ENCODE data around the gene JAKMIP3. TPM values are rescaled to one million over a fixed set of nuclear protein-coding genes. Genes with fewer than 3 reads are reported as not detected.

JAKMIP3 gene
- total RNA-seq, 3 donors from 2014 or later, result 0.20 to 1.4 (median 0.24) TPM

- no peaks in the 10 kb centered on the region for H3K4me1 ChIP-seq (ENCODE audit: low read depth)
- no peak for ATAC-seq
- H3K4me3 ChIP-seq, result no peak overlapping the region
- intact Hi-C loops (cut with DNase I, micrococcal nuclease), result no loop called here
- DNase-seq, result no peak
- H3K9me3 ChIP-seq, result no peaks in the 10 kb centered on the region
- TF ChIP-seq CTCF (IDR thresholded peaks at IDR 0.05), result no peak
- H3K36me3 ChIP-seq (ENCODE audit: low read depth), result no peaks in the 10 kb centered on the region
These were observed 46.2 kb downstream of the JAKMIP3 start for GRCh38 chr10:132111871-132112341.

DNA sequence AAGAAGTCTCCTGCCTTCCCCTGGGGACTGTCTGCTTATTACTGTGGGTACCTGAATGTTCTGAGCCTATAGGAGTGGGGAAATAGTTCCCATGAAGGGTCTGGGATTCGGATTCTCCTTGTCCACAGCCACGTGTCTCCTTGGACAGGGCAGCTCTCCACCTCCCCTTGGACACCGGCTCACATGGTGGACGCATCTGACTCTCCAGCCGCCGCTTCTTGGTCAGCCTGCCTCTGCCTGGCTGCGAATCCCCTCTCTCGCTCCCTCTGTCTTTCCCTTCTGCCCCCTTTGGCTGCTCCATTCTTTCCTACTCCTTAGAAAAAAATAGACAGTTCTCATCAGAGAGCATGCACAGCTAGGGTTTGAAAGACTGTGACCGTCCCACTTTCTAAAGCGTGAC lies 46.9 kb downstream of the JAKMIP3 start:
- intact Hi-C loops (cut with DNase I, micrococcal nuclease), result no loop called here
- Histone ChIP-seq H3K36me3 (ENCODE audit: low read depth) (no peaks in the 10 kb centered on the region), H3K9me3 (no peaks in the 10 kb centered on the region), H3K4me1 (ENCODE audit: low read depth) (no peaks in the 10 kb centered on the region), H3K4me3 (no peak overlapping the region)
- ATAC-seq (no peak), DNase-seq (no peak)
- no peak for TF ChIP-seq CTCF (IDR thresholded peaks at IDR 0.05)

- no peak overlapping the region for H3K4me3 ChIP-seq
- ATAC-seq (no peak), DNase-seq (no peak)
- no peaks in the 10 kb centered on the region for H3K9me3 ChIP-seq
- H3K36me3 ChIP-seq (ENCODE audit: low read depth), result no peaks in the 10 kb centered on the region
- intact Hi-C loops (cut with DNase I, micrococcal nuclease), result no loop called here
- H3K4me1 ChIP-seq (ENCODE audit: low read depth), result no peaks in the 10 kb centered on the region
- no peak for TF ChIP-seq CTCF (IDR thresholded peaks at IDR 0.05)
These were observed 47.5 kb downstream of the JAKMIP3 start for GRCh38 chr10:132113206-132113605.

GRCh38 chr10:132113766-132114365 lies 48.1 kb downstream of the JAKMIP3 start:
- TF ChIP-seq CTCF (IDR thresholded peaks at IDR 0.05), result no peak
- ATAC-seq (no peak), DNase-seq (no peak)
- intact Hi-C loops (cut with DNase I, micrococcal nuclease), result no loop called here
- Histone ChIP-seq H3K4me1 (ENCODE audit: low read depth) (no peaks in the 10 kb centered on the region), H3K36me3 (ENCODE audit: low read depth) (no peaks in the 10 kb centered on the region), H3K4me3 (no peak overlapping the region), H3K9me3 (no peaks in the 10 kb centered on the region)

- no peak overlapping the region for H3K4me3 ChIP-seq
- TF ChIP-seq CTCF (IDR thresholded peaks at IDR 0.05), result no peak
- H3K4me1 ChIP-seq (ENCODE audit: low read depth), result no peaks in the 10 kb centered on the region
- no peaks in the 10 kb centered on the region for H3K36me3 ChIP-seq (ENCODE audit: low read depth)
- DNase-seq (no peak), ATAC-seq (no peak)
- intact Hi-C loops (cut with DNase I, micrococcal nuclease), result no loop called here
- H3K9me3 ChIP-seq, result no peaks in the 10 kb centered on the region
These were observed 49.3 kb downstream of the JAKMIP3 start for GRCh38 chr10:132114953-132115520.

Other genes starting within 250 kb of the JAKMIP3 start
- gene PPP2R2D, start 164.9 kb upstream of the JAKMIP3 start, total RNA-seq, result 10 to 100 TPM; 27.8 to 34.4 (median 33.9) TPM
- gene BNIP3, start 84.0 kb upstream of the JAKMIP3 start, total RNA-seq, result 10 to 100 TPM in 1 of 3 donors, 1 to 10 TPM in 2; 2.5 to 25.8 (median 5.6) TPM
- 1 to 10 TPM in 1 of 3 donors, under 1 TPM in 2; 0.46 to 1.3 (median 0.55) TPM for gene DPYSL4, start 121.0 kb downstream of the JAKMIP3 start, total RNA-seq
- 10 to 100 TPM in 2 of 3 donors, 1 to 10 TPM in 1; 4.5 to 11.5 (median 11.1) TPM for gene STK32C, start 242.0 kb downstream of the JAKMIP3 start, total RNA-seq

Measured in mucosa of descending colon (tissue), 3 donors.